OCI-LY1 (cell line): ENCODE measurements around the gene TARP.

Experiments used
- H2AFZ ChIP-seq: fragments of 200-600 bp; sonication (generic), shearing (Covaris generic); 2 replicates; pipeline ENCODE4 v1.6.0; 2014; ENCODE audit warnings: antibody characterized with exemption, mild to moderate bottlenecking, low read length
- H3F3A ChIP-seq: fragments of 200-600 bp; sonication (generic), shearing (Covaris generic); 2 replicates; pipeline ENCODE4 v1.6.0; 2014; ENCODE audit warnings: mild to moderate bottlenecking, antibody characterized with exemption, low read length, moderate library complexity; ENCODE audit not compliant: insufficient read depth
- H3K27ac ChIP-seq: fragments of 200-600 bp; sonication (generic); 2 replicates; pipeline ENCODE4 v1.5.1; 2014; ENCODE audit warnings: low read length, mixed run types, mild to moderate bottlenecking, low read depth; ENCODE audit not compliant: poor library complexity, severe bottlenecking
- H3K27me3 ChIP-seq: fragments of 200-600 bp; sonication (generic); 2 replicates; pipeline ENCODE4 v1.6.0; 2014; ENCODE audit warnings: antibody characterized with exemption, mild to moderate bottlenecking, low read length, moderate library complexity; ENCODE audit not compliant: insufficient read depth
- H3K36me3 ChIP-seq: fragments of 200-600 bp; sonication (generic); 2 replicates; pipeline ENCODE4 v1.6.1; 2014; ENCODE audit warnings: mild to moderate bottlenecking, antibody characterized with exemption, low read length, moderate library complexity, mixed read lengths; ENCODE audit not compliant: insufficient read depth
- H3K4me1 ChIP-seq: fragments of 200-600 bp; sonication (generic); 2 replicates; pipeline ENCODE4 v1.5.1; 2014; ENCODE audit warnings: mild to moderate bottlenecking, low read length, moderate library complexity; ENCODE audit not compliant: insufficient read depth, severe bottlenecking
- H3K4me2 ChIP-seq: fragments of 200-600 bp; sonication (generic), shearing (Covaris generic); 2 replicates; pipeline ENCODE4 v1.6.1; 2014; ENCODE audit warnings: low read length
- H3K4me3 ChIP-seq: fragments of 200-600 bp; sonication (generic); 2 replicates; pipeline ENCODE4 v1.5.1; 2014; ENCODE audit warnings: low read length, low read depth, mild to moderate bottlenecking, mixed read lengths; ENCODE audit not compliant: poor library complexity, severe bottlenecking
- H3K79me2 ChIP-seq: fragments of 200-600 bp; shearing (Covaris generic); 2 replicates; pipeline ENCODE4 v1.6.1; 2016; ENCODE audit warnings: mixed run types, low read length, mixed read lengths; ENCODE audit not compliant: insufficient read depth
- H3K9ac ChIP-seq: fragments of 200-600 bp; sonication (generic), shearing (Covaris generic); 2 replicates; pipeline ENCODE4 v1.6.1; 2014; ENCODE audit warnings: mild to moderate bottlenecking, low read length, mixed read lengths
- H3K9me2 ChIP-seq: fragments of 200-600 bp; sonication (generic), shearing (Covaris generic); 2 replicates; pipeline ENCODE4 v1.6.1; 2014; ENCODE audit warnings: low read depth, mild to moderate bottlenecking, low read length, mixed read lengths
- H3K9me3 ChIP-seq: fragments of 200-600 bp; shearing (Covaris generic); 2 replicates; pipeline ENCODE4 v1.6.1; 2014; ENCODE audit warnings: low read length, mixed read lengths
- H4K20me1 ChIP-seq: fragments of 200-600 bp; sonication (generic), shearing (Covaris generic); 2 replicates; pipeline ENCODE4 v1.6.0; 2016; ENCODE audit warnings: mild to moderate bottlenecking, low read length; ENCODE audit not compliant: insufficient read depth
- EZH2 ChIP-seq: fragments of 200-600 bp; sonication (generic), shearing (Covaris generic); IDR thresholded peaks from 2 replicates; pipeline ENCODE4 v1.8.0; 2017; ENCODE audit warnings: borderline replicate concordance, mixed run types, mild to moderate bottlenecking, antibody characterized with exemption, low read length, moderate library complexity, mixed read lengths
- TF ChIP-seq, protein P1 (sequence below): fragments of 200-600 bp; sonication (generic), shearing (Covaris generic); IDR thresholded peaks from 2 replicates; pipeline ENCODE4 v1.5.1; 2017; ENCODE audit warnings: mild to moderate bottlenecking, antibody characterized with exemption, low read length, moderate library complexity, mixed read lengths

TARP gene

DNA sequence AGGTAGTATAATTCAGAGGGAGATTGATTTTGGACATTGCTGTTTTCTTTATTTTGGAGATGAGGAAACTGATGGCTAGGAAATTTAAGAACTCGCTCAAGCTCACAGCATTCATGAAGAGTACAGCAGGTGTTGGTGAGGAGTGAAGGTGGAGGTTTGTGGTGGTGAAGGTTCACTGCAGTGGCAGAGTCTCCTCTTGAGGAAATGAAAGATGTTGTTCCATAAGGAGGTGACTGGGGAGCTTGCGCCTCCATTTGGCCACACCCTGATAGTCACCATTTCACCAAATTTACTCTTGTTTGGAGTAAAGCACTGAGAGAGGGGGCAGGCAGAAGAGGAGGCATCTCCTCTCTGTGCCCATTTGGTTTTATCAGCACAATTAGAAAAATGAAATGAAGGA lies 46.4 kb upstream of the TARP start:
- Histone ChIP-seq H3K9me2 (no peaks in the 10 kb centered on the region), H4K20me1 (no peaks in the 10 kb centered on the region), H3K27ac (no peak overlapping the region), H3F3A (no peaks in the 10 kb centered on the region), H3K4me2 (no peak overlapping the region), H3K79me2 (no peaks in the 10 kb centered on the region), H3K4me1 (peaks cover 9% of the 10 kb centered on the region), H2AFZ (no peak overlapping the region), H3K9me3 (no peaks in the 10 kb centered on the region), H3K9ac (no peak overlapping the region), H3K36me3 (no peaks in the 10 kb centered on the region), H3K4me3 (no peak overlapping the region), H3K27me3 (no peaks in the 10 kb centered on the region)
- TF ChIP-seq, protein P1, sequence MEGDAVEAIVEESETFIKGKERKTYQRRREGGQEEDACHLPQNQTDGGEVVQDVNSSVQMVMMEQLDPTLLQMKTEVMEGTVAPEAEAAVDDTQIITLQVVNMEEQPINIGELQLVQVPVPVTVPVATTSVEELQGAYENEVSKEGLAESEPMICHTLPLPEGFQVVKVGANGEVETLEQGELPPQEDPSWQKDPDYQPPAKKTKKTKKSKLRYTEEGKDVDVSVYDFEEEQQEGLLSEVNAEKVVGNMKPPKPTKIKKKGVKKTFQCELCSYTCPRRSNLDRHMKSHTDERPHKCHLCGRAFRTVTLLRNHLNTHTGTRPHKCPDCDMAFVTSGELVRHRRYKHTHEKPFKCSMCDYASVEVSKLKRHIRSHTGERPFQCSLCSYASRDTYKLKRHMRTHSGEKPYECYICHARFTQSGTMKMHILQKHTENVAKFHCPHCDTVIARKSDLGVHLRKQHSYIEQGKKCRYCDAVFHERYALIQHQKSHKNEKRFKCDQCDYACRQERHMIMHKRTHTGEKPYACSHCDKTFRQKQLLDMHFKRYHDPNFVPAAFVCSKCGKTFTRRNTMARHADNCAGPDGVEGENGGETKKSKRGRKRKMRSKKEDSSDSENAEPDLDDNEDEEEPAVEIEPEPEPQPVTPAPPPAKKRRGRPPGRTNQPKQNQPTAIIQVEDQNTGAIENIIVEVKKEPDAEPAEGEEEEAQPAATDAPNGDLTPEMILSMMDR, result no peak
- no peak for TF ChIP-seq EZH2

DNA sequence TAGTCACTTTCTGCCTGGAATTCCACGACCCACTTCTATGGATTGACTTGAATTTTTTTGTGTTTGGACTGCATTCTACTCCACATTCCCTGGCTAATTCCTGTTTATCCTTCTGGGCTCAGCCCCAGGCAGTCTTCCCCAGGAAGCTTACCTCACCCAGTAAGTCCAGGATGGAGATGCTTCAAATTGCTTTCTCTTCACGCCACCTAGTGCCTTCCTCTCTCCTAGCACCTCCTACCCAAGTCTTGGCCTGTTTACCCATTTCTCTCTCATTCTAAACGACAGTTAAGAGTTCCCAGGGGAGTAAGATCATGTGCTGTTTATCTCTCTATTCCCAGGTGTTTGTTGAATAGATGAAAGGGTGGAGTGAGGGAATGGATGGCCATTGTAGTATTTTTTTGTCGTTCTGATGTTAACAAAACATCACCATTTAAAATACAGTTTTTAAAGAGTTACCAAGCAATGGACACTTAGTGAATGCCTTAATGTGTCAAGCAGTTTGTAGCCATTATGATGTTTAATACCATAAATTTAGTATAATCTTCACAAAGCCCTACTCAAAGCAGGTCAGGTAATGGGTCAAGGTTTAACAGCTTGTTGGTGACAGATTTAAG lies 45.5 kb upstream of the TARP start:
- Histone ChIP-seq H3K9me2 (no peaks in the 10 kb centered on the region), H4K20me1 (no peaks in the 10 kb centered on the region), H3K9ac (no peak overlapping the region), H2AFZ (no peak overlapping the region), H3K27me3 (no peaks in the 10 kb centered on the region), H3K4me3 (no peak overlapping the region), H3K4me2 (no peak overlapping the region), H3K4me1 (peaks cover 9% of the 10 kb centered on the region), H3K36me3 (no peaks in the 10 kb centered on the region), H3K9me3 (no peaks in the 10 kb centered on the region), H3K79me2 (no peaks in the 10 kb centered on the region), H3K27ac (no peak overlapping the region), H3F3A (no peaks in the 10 kb centered on the region)
- no peak for TF ChIP-seq EZH2
- TF ChIP-seq, protein P1, result peak; percentile 88

DNA sequence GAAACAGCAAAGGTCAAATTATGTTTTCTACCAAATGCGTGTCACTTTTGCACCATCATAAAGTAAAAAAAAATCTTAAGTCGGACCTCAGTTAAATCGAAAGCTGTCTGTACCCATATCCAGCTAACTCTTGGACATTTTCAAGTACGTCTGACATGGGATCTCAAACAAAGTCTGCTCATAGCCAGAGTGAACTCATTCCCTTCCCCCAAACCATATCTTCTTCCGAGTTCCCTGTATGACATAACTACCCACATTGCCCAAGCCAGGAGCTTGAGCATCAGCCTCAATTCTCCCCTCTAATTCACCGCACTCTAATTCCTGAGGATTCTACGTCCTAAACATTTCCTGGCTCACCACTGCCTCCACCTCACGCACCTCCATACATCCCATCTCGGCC lies 44.8 kb upstream of the TARP start:
- H3K4me3 ChIP-seq, result no peak overlapping the region
- no peaks in the 10 kb centered on the region for H3K9me3 ChIP-seq
- H3K27me3 ChIP-seq, result no peaks in the 10 kb centered on the region
- H4K20me1 ChIP-seq, result no peaks in the 10 kb centered on the region
- H3K4me1 ChIP-seq, result peaks cover 9% of the 10 kb centered on the region
- no peaks in the 10 kb centered on the region for H3K36me3 ChIP-seq
- no peaks in the 10 kb centered on the region for H3F3A ChIP-seq
- no peak overlapping the region for H3K27ac ChIP-seq
- no peak overlapping the region for H2AFZ ChIP-seq
- no peak overlapping the region for H3K4me2 ChIP-seq
- H3K79me2 ChIP-seq, result no peaks in the 10 kb centered on the region
- TF ChIP-seq, protein P1, result no peak
- no peak for TF ChIP-seq EZH2
- H3K9ac ChIP-seq, result no peak overlapping the region
- no peaks in the 10 kb centered on the region for H3K9me2 ChIP-seq
